Neural progenitor cell (in vitro differentiated cells): ENCODE measurements around the gene PRLR. TPM values are rescaled to one million over a fixed set of nuclear protein-coding genes. Genes with fewer than 3 reads are reported as not detected.

Source experiments
- DNase-seq: peaks from one replicate; pipeline ENCODE4 v3.0.0-alpha.2; 2016; ENCODE audit warnings: low spot score
- H2AFZ ChIP-seq: fragments of 200-600 bp; sonication (generic); replicated peaks from 2 replicates; pipeline ENCODE4 v1.6.1; 2016; ENCODE audit warnings: antibody characterized with exemption
- H3F3A ChIP-seq: fragments of 200-600 bp; sonication (generic); 2 replicates; pipeline ENCODE4 v1.6.1; 2016; ENCODE audit warnings: antibody characterized with exemption, low read depth
- H3K27ac ChIP-seq: fragments of 200-600 bp; sonication (generic); 2 replicates; pipeline ENCODE4 v1.5.1; 2016; ENCODE audit warnings: mild to moderate bottlenecking
- H3K27me3 ChIP-seq: fragments of 200-600 bp; sonication (generic); 2 replicates; pipeline ENCODE4 v1.6.1; 2016; ENCODE audit warnings: mild to moderate bottlenecking, moderate library complexity
- H3K36me3 ChIP-seq: fragments of 200-600 bp; sonication (generic); 2 replicates; pipeline ENCODE4 v1.5.1; 2016
- H3K4me1 ChIP-seq: fragments of 200-600 bp; sonication (generic); 2 replicates; pipeline ENCODE4 v1.6.1; 2016; ENCODE audit warnings: mixed run types
- H3K4me2 ChIP-seq: fragments of 200-600 bp; sonication (generic); 2 replicates; pipeline ENCODE4 v1.6.1; 2016
- H3K4me3 ChIP-seq: fragments of 200-600 bp; sonication (generic); 2 replicates; pipeline ENCODE4 v1.5.1; 2016
- H3K79me2 ChIP-seq: fragments of 200-600 bp; sonication (generic); 2 replicates; pipeline ENCODE4 v1.6.1; 2016; ENCODE audit warnings: low read depth
- H3K9ac ChIP-seq: fragments of 200-600 bp; sonication (generic); 2 replicates; pipeline ENCODE4 v1.6.1; 2016
- H3K9me3 ChIP-seq: fragments of 200-600 bp; sonication (generic); 2 replicates; pipeline ENCODE4 v1.5.1; 2016; ENCODE audit warnings: low read depth
- H4K20me1 ChIP-seq: fragments of 200-600 bp; sonication (generic); 2 replicates; pipeline ENCODE4 v1.6.1; 2016; ENCODE audit warnings: low read depth
- H3K27ac Mint-ChIP-seq: 3 replicates; pipeline ENCODE4 v1.8.0; 2021; ENCODE audit warnings: mixed read lengths
- H3K27me3 Mint-ChIP-seq: 2 replicates; pipeline ENCODE4 v1.8.0; 2022; ENCODE audit warnings: low read depth, mild to moderate bottlenecking, inconsistent platforms, moderate library complexity, mixed read lengths; ENCODE audit not compliant: insufficient read depth
- H3K36me3 Mint-ChIP-seq: 3 replicates; pipeline ENCODE4 v1.8.0; 2021; ENCODE audit warnings: mixed read lengths
- H3K4me1 Mint-ChIP-seq: 3 replicates; pipeline ENCODE4 v1.8.0; 2021; ENCODE audit warnings: mixed read lengths
- H3K4me3 Mint-ChIP-seq: 3 replicates; pipeline ENCODE4 v1.8.0; 2021; ENCODE audit warnings: mild to moderate bottlenecking, moderate library complexity, mixed read lengths
- H3K9me3 Mint-ChIP-seq: 3 replicates; pipeline ENCODE4 v1.8.0; 2020; ENCODE audit warnings: mixed read lengths
- EZH2 ChIP-seq: fragments of 200-600 bp; sonication (generic); IDR thresholded peaks from 2 replicates; pipeline ENCODE4 v1.6.1; 2017; ENCODE audit warnings: antibody characterized with exemption, mild to moderate bottlenecking, moderate library complexity
- EZH2phosphoT487 ChIP-seq: fragments of 200-600 bp; sonication (generic); IDR thresholded peaks from 2 replicates; pipeline ENCODE4 v1.6.1; 2017; ENCODE audit warnings: antibody characterized with exemption
- total RNA-seq: library from RNA; depleted of rRNA; stranded (reverse); fragments of >200 nt; gene quantifications from 2 replicates; pipeline ENCODE4 v1.2.3, GENCODE V29; 2015; ENCODE audit warnings: low replicate concordance
- TF ChIP-seq, protein P1 (sequence below): fragments of 200-600 bp; sonication (generic); IDR thresholded peaks from 2 replicates; pipeline ENCODE4 v1.5.1; 2017; ENCODE audit warnings: antibody characterized with exemption, mild to moderate bottlenecking

PRLR gene
- total RNA-seq, 1 donor from 2014 or later: 0.51 TPM

DNA sequence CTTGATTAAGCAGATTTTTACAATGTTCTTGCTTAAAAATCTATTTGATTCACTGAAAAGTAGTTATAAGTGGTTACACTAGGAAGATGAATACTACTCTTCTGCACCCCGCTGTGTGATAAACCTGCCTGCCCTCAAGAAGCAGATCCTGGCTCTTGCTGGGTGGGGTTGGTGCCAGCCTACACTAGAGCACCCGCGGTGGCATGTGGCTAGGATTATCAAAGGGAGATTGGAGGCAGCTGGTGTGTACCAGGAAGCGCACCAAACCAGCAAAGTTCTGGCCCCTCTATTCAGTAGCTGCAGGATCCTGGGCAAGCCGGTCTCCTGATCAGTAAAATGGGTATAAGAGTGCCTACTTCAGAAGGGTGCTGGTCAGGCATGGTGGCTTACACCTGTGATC lies 43.5 kb downstream of the PRLR start:
- H3F3A ChIP-seq: no peaks in the 10 kb centered on the region
- H3K4me3 ChIP-seq: no peak overlapping the region
- H3K9ac ChIP-seq: no peak overlapping the region
- no peaks in the 10 kb centered on the region for H3K4me1 ChIP-seq
- Mint-ChIP-seq H3K4me3 (no peak overlapping the region), H3K27me3 (no peaks in the 10 kb centered on the region), H3K27ac (no peak overlapping the region), H3K36me3 (peaks cover 2% of the 10 kb centered on the region), H3K9me3 (no peaks in the 10 kb centered on the region), H3K4me1 (peaks cover 18% of the 10 kb centered on the region)
- no peak for DNase-seq
- no peaks in the 10 kb centered on the region for H4K20me1 ChIP-seq
- H3K36me3 ChIP-seq: no peaks in the 10 kb centered on the region
- no peak for TF ChIP-seq EZH2
- no peaks in the 10 kb centered on the region for H3K27me3 ChIP-seq
- no peak overlapping the region for H3K27ac ChIP-seq
- no peaks in the 10 kb centered on the region for H3K9me3 ChIP-seq
- no peak overlapping the region for H3K4me2 ChIP-seq
- no peak overlapping the region for H2AFZ ChIP-seq
- H3K79me2 ChIP-seq: no peaks in the 10 kb centered on the region

DNA sequence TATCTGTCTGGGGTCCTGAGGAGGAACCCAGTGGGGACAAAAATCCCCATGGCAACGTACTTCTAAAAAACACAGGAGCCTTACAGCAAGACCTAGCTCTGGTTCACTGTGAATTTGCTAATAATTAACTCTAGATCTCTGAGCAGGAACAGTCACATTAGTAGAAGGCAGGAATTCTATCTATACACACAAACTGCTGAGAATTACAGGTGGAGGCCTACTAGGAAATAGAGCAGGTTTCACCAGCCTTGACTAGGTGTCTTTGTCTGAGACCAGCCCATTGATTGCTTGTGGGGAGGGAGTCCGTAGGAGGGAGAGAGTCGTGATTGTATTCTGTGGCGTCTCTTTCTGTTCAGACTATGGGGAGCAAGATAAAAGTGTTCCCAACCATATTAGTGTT lies 44.8 kb downstream of the PRLR start:
- H3K4me1 ChIP-seq: no peaks in the 10 kb centered on the region
- H3K9me3 ChIP-seq: no peaks in the 10 kb centered on the region
- H3F3A ChIP-seq: no peaks in the 10 kb centered on the region
- no peaks in the 10 kb centered on the region for H3K27me3 ChIP-seq
- H3K79me2 ChIP-seq: no peaks in the 10 kb centered on the region
- DNase-seq: no peak
- Mint-ChIP-seq H3K27me3 (no peaks in the 10 kb centered on the region), H3K36me3 (peaks cover 2% of the 10 kb centered on the region), H3K9me3 (no peaks in the 10 kb centered on the region), H3K4me1 (peaks cover 18% of the 10 kb centered on the region), H3K27ac (no peak overlapping the region), H3K4me3 (no peak overlapping the region)
- H3K27ac ChIP-seq: no peak overlapping the region
- H3K9ac ChIP-seq: no peak overlapping the region
- H3K36me3 ChIP-seq: no peaks in the 10 kb centered on the region
- TF ChIP-seq, protein P1, sequence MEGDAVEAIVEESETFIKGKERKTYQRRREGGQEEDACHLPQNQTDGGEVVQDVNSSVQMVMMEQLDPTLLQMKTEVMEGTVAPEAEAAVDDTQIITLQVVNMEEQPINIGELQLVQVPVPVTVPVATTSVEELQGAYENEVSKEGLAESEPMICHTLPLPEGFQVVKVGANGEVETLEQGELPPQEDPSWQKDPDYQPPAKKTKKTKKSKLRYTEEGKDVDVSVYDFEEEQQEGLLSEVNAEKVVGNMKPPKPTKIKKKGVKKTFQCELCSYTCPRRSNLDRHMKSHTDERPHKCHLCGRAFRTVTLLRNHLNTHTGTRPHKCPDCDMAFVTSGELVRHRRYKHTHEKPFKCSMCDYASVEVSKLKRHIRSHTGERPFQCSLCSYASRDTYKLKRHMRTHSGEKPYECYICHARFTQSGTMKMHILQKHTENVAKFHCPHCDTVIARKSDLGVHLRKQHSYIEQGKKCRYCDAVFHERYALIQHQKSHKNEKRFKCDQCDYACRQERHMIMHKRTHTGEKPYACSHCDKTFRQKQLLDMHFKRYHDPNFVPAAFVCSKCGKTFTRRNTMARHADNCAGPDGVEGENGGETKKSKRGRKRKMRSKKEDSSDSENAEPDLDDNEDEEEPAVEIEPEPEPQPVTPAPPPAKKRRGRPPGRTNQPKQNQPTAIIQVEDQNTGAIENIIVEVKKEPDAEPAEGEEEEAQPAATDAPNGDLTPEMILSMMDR: no peak
- TF ChIP-seq EZH2phosphoT487 (no peak), EZH2 (no peak)
- H2AFZ ChIP-seq: no peak overlapping the region
- H3K4me2 ChIP-seq: no peak overlapping the region
- H4K20me1 ChIP-seq: no peaks in the 10 kb centered on the region
- no peak overlapping the region for H3K4me3 ChIP-seq

- H3K4me2 ChIP-seq: no peak overlapping the region
- H3K4me3 ChIP-seq: no peak overlapping the region
- Mint-ChIP-seq H3K9me3 (no peaks in the 10 kb centered on the region), H3K4me3 (no peak overlapping the region), H3K36me3 (no peaks in the 10 kb centered on the region), H3K27ac (no peak overlapping the region), H3K4me1 (peaks cover 18% of the 10 kb centered on the region), H3K27me3 (no peaks in the 10 kb centered on the region)
- H3K4me1 ChIP-seq: no peaks in the 10 kb centered on the region
- no peaks in the 10 kb centered on the region for H3K79me2 ChIP-seq
- no peak for TF ChIP-seq EZH2phosphoT487
- TF ChIP-seq, protein P1: peak; percentile 0
- no peaks in the 10 kb centered on the region for H3K9me3 ChIP-seq
- H3K27ac ChIP-seq: no peak overlapping the region
- no peaks in the 10 kb centered on the region for H3F3A ChIP-seq
- no peaks in the 10 kb centered on the region for H3K27me3 ChIP-seq
- H2AFZ ChIP-seq: no peak overlapping the region
- H3K36me3 ChIP-seq: no peaks in the 10 kb centered on the region
- H3K9ac ChIP-seq: no peak overlapping the region
- no peaks in the 10 kb centered on the region for H4K20me1 ChIP-seq
- no peak for DNase-seq
Measured at GRCh38 chr5:35183556-35183955, 46.7 kb downstream of the PRLR start.

GRCh38 chr5:35182910-35183535 lies 47.3 kb downstream of the PRLR start:
- no peak overlapping the region for H3K4me3 ChIP-seq
- H3K27ac ChIP-seq: no peak overlapping the region
- H3K27me3 ChIP-seq: no peaks in the 10 kb centered on the region
- H4K20me1 ChIP-seq: no peaks in the 10 kb centered on the region
- no peak overlapping the region for H3K4me2 ChIP-seq
- H3K9me3 Mint-ChIP-seq: no peaks in the 10 kb centered on the region
- H3K27ac Mint-ChIP-seq: no peak overlapping the region
- H3K27me3 Mint-ChIP-seq: no peaks in the 10 kb centered on the region
- peak; percentile 64 for DNase-seq
- no peaks in the 10 kb centered on the region for H3K36me3 ChIP-seq
- no peaks in the 10 kb centered on the region for H3K79me2 ChIP-seq
- H2AFZ ChIP-seq: peak overlapping the region; percentile 90
- H3K36me3 Mint-ChIP-seq: no peaks in the 10 kb centered on the region
- no peaks in the 10 kb centered on the region for H3F3A ChIP-seq
- no peaks in the 10 kb centered on the region for H3K4me1 ChIP-seq
- no peak overlapping the region for H3K9ac ChIP-seq
- no peaks in the 10 kb centered on the region for H3K9me3 ChIP-seq
- no peak overlapping the region for H3K4me3 Mint-ChIP-seq
- TF ChIP-seq EZH2phosphoT487: no peak
- TF ChIP-seq, protein P1: peak; percentile 66
- peaks cover 14% of the 10 kb centered on the region for H3K4me1 Mint-ChIP-seq
